Neuronal stem cell (in vitro differentiated cells): ENCODE results near the gene YARS1.

Experiments
- DNase-seq: peaks from one replicate; pipeline ENCODE4 v3.0.0-alpha.2; 2013; ENCODE audit warnings: low spot score
- H2AFZ ChIP-seq: one replicate; pipeline ENCODE4 v1.6.1; 2013; ENCODE audit warnings: mild to moderate bottlenecking, low read length, inconsistent platforms
- H2AK5ac ChIP-seq: 2 replicates; pipeline ENCODE4 v1.6.1; 2013; ENCODE audit warnings: low read depth, mild to moderate bottlenecking, inconsistent platforms, low read length, moderate library complexity, mixed read lengths
- H2BK120ac ChIP-seq: 2 replicates; pipeline ENCODE4 v1.6.1; 2013; ENCODE audit warnings: low read depth, mild to moderate bottlenecking, inconsistent platforms, low read length, moderate library complexity, mixed read lengths
- H2BK12ac ChIP-seq: one replicate; pipeline ENCODE4 v1.6.1; 2013; ENCODE audit warnings: low read length, inconsistent platforms
- H2BK15ac ChIP-seq: 2 replicates; pipeline ENCODE4 v1.6.1; 2013; ENCODE audit warnings: mild to moderate bottlenecking, low read length, inconsistent platforms, mixed read lengths
- H2BK5ac ChIP-seq: one replicate; pipeline ENCODE4 v1.6.1; 2013; ENCODE audit warnings: inconsistent platforms, mild to moderate bottlenecking, low read length, moderate library complexity
- H3K14ac ChIP-seq: one replicate; pipeline ENCODE4 v1.6.1; 2013; ENCODE audit warnings: low read length, inconsistent platforms
- H3K18ac ChIP-seq: 2 replicates; pipeline ENCODE4 v1.6.1; 2013; ENCODE audit warnings: low read length, inconsistent platforms
- H3K23ac ChIP-seq: 2 replicates; pipeline ENCODE4 v1.6.1; 2013; ENCODE audit warnings: low read depth, mild to moderate bottlenecking, mixed read lengths, low read length, inconsistent platforms; ENCODE audit not compliant: poor library complexity
- H3K27ac ChIP-seq: replicated peaks from 3 replicates; pipeline ENCODE4 v1.5.1; 2013; ENCODE audit warnings: low read length, inconsistent platforms
- H3K27me3 ChIP-seq, 3 experiments: 2 replicates each; pipeline ENCODE4 v1.6.1; 2013; ENCODE audit warnings: low read length in 3 of 3, mild to moderate bottlenecking in 2 of 3, inconsistent platforms in 1 of 3, low read depth in 1 of 3, mixed read lengths in 1 of 3, moderate library complexity in 1 of 3; ENCODE audit not compliant: control insufficient read depth in 3 of 3, insufficient read depth in 3 of 3
- H3K36me3 ChIP-seq, 2 donors: replicated peaks in 1 of 2; 2 replicates each; pipeline ENCODE4 v1.6.1; 2013; ENCODE audit warnings: low read length in 2 of 2; ENCODE audit not compliant: control insufficient read depth in 2 of 2, insufficient read depth in 2 of 2
- H3K4ac ChIP-seq: 2 replicates; pipeline ENCODE4 v1.6.1; 2013; ENCODE audit warnings: inconsistent platforms, mild to moderate bottlenecking, low read length, moderate library complexity
- H3K4me1 ChIP-seq, 2 donors: 1 replicate in 1 of 2; 2 replicates in 1 of 2; pipeline ENCODE4 v1.6.1; 2013; ENCODE audit warnings: low read length in 2 of 2, low read depth in 1 of 2; ENCODE audit not compliant: control insufficient read depth in 2 of 2, insufficient read depth in 1 of 2
- H3K4me2 ChIP-seq: one replicate; pipeline ENCODE4 v1.6.1; 2013; ENCODE audit warnings: mild to moderate bottlenecking, low read length, inconsistent platforms; ENCODE audit not compliant: insufficient read depth, poor library complexity, severe bottlenecking
- H3K4me3 ChIP-seq, 2 donors: 2 replicates each; pipeline ENCODE4 v1.5.1; 2013; ENCODE audit warnings: low read length in 2 of 2, mild to moderate bottlenecking in 2 of 2, inconsistent platforms in 1 of 2, moderate library complexity in 1 of 2
- H3K79me1 ChIP-seq: one replicate; pipeline ENCODE4 v1.6.1; 2013; ENCODE audit warnings: low read depth, mild to moderate bottlenecking, inconsistent platforms, low read length, moderate library complexity
- H3K9ac ChIP-seq: one replicate; pipeline ENCODE4 v1.6.1; 2013; ENCODE audit warnings: mild to moderate bottlenecking, low read depth, low read length, inconsistent platforms; ENCODE audit not compliant: poor library complexity
- H3K9me3 ChIP-seq, 2 donors: replicated peaks in 1 of 2; 2 replicates each; pipeline versions ENCODE3 to v1.6.1; 2013; ENCODE audit warnings: low read length in 2 of 2, mild to moderate bottlenecking in 2 of 2, inconsistent platforms in 1 of 2, low read depth in 1 of 2, mixed read lengths in 1 of 2, moderate library complexity in 1 of 2; ENCODE audit not compliant: control insufficient read depth in 2 of 2, insufficient read depth in 1 of 2
- H4K8ac ChIP-seq: one replicate; pipeline ENCODE4 v1.6.1; 2013; ENCODE audit warnings: low read depth, mild to moderate bottlenecking, inconsistent platforms, low read length, moderate library complexity
- H4K91ac ChIP-seq: one replicate; pipeline ENCODE4 v1.6.1; 2013; ENCODE audit warnings: low read length, low read depth, mild to moderate bottlenecking, inconsistent platforms; ENCODE audit not compliant: poor library complexity
- WGBS, 2 donors: extraction: QIAGEN DNeasy Blood & Tissue Kit; methylation state at CpG; one replicate each; pipeline ENCODE4 v1.1.7; 2013; ENCODE audit warnings: missing lambda C conversion rate in 2 of 2, mixed read lengths in 1 of 2; ENCODE audit not compliant: insufficient read length in 2 of 2, insufficient replicate concordance in 1 of 2; ENCODE audit errors: extremely low coverage in 2 of 2; 5-methylcytosine and 5-hydroxymethylcytosine counted together

Gene YARS1

GRCh38 chr1:32728413-32729077 lies 88.6 kb downstream of the YARS1 start:
- H3K14ac ChIP-seq, result no peak overlapping the region
- no peak overlapping the region for H2BK120ac ChIP-seq
- H3K4me3 ChIP-seq, result no peak overlapping the region
- no peak overlapping the region for H2BK12ac ChIP-seq
- H3K4me2 ChIP-seq, result no peak overlapping the region
- WGBS, 2 donors, result no CpG with 5 or more reads among the region's 7 CpGs
- H2AFZ ChIP-seq, result no peak overlapping the region
- no peak overlapping the region for H3K27ac ChIP-seq
- H3K9ac ChIP-seq, result no peak overlapping the region
- H3K9me3 ChIP-seq, result no peaks in the 10 kb centered on the region
- peaks cover 16 to 18% of the 10 kb centered on the region in 2 donors for H3K4me1 ChIP-seq
- no peak overlapping the region for H3K18ac ChIP-seq
- H3K36me3 ChIP-seq, result no peaks in the 10 kb centered on the region
- no peak overlapping the region for H3K4ac ChIP-seq
- H3K79me1 ChIP-seq, result no peaks in the 10 kb centered on the region
- no peak overlapping the region for H3K23ac ChIP-seq
- no peak overlapping the region for H2BK5ac ChIP-seq
- DNase-seq, result no peak
- H2AK5ac ChIP-seq, result no peak overlapping the region
- peaks cover 0 to 6% (median 0%) of the 10 kb centered on the region in 3 experiments for H3K27me3 ChIP-seq
- no peak overlapping the region for H4K8ac ChIP-seq
- no peak overlapping the region for H2BK15ac ChIP-seq
- no peak overlapping the region for H4K91ac ChIP-seq

DNA sequence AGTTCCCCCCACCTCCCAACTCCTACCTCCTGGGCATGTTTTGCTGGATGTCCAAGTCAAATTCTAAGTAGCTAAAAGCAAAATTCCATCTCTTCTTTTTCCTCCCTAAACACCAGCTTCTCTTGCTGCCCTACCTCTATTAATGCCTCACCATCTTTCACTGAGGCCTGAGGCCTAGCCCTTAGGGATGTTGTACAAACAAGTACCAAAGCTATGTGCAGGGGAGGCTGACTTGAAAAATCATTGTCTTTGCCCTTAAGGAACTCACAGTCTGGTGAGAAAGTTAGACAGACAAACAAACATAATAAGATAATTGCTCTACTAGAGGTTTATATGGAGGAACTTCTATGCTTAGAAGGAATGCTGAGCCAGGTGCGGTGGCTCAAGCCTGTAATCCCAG lies 89.3 kb downstream of the YARS1 start:
- H2BK5ac ChIP-seq, result no peak overlapping the region
- H3K23ac ChIP-seq, result no peak overlapping the region
- no peak overlapping the region for H3K18ac ChIP-seq
- no peak overlapping the region for H2BK12ac ChIP-seq
- no peaks in the 10 kb centered on the region for H3K36me3 ChIP-seq
- no peak overlapping the region for H3K4me3 ChIP-seq
- H3K9me3 ChIP-seq, result no peaks in the 10 kb centered on the region
- no peak overlapping the region for H3K4me2 ChIP-seq
- H3K27ac ChIP-seq, result no peak overlapping the region
- peaks cover 13 to 15% of the 10 kb centered on the region in 2 donors for H3K4me1 ChIP-seq
- H2BK15ac ChIP-seq, result no peak overlapping the region
- no peak overlapping the region for H2BK120ac ChIP-seq
- H3K79me1 ChIP-seq, result no peaks in the 10 kb centered on the region
- H4K8ac ChIP-seq, result no peak overlapping the region
- H3K9ac ChIP-seq, result no peak overlapping the region
- H2AK5ac ChIP-seq, result no peak overlapping the region
- H2AFZ ChIP-seq, result no peak overlapping the region
- no peak overlapping the region for H3K14ac ChIP-seq
- H3K4ac ChIP-seq, result no peak overlapping the region
- WGBS, 2 donors, result no CpG with 5 or more reads among the region's 1 CpG
- H3K27me3 ChIP-seq, result peaks cover 0 to 6% (median 0%) of the 10 kb centered on the region in 3 experiments
- no peak overlapping the region for H4K91ac ChIP-seq
- no peak for DNase-seq

GRCh38 chr1:32725615-32725982 lies 91.6 kb downstream of the YARS1 start:
- DNase-seq, result no peak
- no peak overlapping the region for H3K27ac ChIP-seq

More at GRCh38 chr1:32725615-32725982, 91.6 kb downstream of the YARS1 start:
- H3K79me1 ChIP-seq, result no peaks in the 10 kb centered on the region
- no peak overlapping the region for H2BK120ac ChIP-seq
- no peak overlapping the region for H4K91ac ChIP-seq
- H3K4ac ChIP-seq, result no peak overlapping the region
- WGBS, 2 donors, result no CpG with 5 or more reads among the region's 3 CpGs
- no peak overlapping the region for H4K8ac ChIP-seq
- peak overlapping the region; percentile 64 for H3K18ac ChIP-seq
- H2BK12ac ChIP-seq, result no peak overlapping the region
- H3K14ac ChIP-seq, result no peak overlapping the region
- H3K9ac ChIP-seq, result no peak overlapping the region
- peaks cover 0 to 8% (median 0%) of the 10 kb centered on the region in 3 experiments for H3K27me3 ChIP-seq
- no peak overlapping the region for H2BK5ac ChIP-seq
- H3K4me3 ChIP-seq, result no peak overlapping the region
- no peak overlapping the region for H3K4me2 ChIP-seq
- H2BK15ac ChIP-seq, result no peak overlapping the region
- H3K4me1 ChIP-seq, result peaks cover 12 to 13% of the 10 kb centered on the region in 2 donors
- peak overlapping the region; percentile 53 for H2AFZ ChIP-seq
- H3K36me3 ChIP-seq, result no peaks in the 10 kb centered on the region
- peak overlapping the region; percentile 12 for H2AK5ac ChIP-seq
- H3K9me3 ChIP-seq, result no peaks in the 10 kb centered on the region
- H3K23ac ChIP-seq, result no peak overlapping the region
